Measurements from ENCODE around the gene PCDHA1.

PCDHA1 gene

DNA sequence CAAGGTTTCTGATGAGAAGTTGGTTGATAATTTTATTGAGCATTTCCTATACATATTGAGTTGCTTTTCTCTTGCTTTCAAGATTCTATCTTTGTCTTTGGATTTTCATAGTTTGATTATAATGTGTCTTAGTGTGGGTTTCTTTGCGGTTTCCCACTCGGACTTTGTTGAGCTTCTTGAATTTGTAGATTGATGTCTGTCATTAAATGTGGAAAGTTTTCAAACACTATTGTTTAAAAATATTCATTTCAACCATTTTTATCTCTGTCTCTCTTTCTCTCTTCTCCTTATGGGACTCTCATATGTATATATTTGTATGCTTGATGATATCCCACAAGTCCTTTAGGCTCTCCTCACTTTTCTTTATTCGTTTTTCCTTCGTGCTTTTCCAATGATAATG is 18.5 kb upstream of the PCDHA1 start:
- TF ChIP-seq POLR2AphosphoS5 (IDR thresholded peaks at IDR 0.05; ENCODE audit: low read depth, low read length) (no peak), TAF1 (IDR thresholded peaks at IDR 0.05; ENCODE audit: borderline replicate concordance, insufficient read depth, low read length) (no peak), FOXP2 (optimal IDR thresholded peaks at IDR 0.05; ENCODE audit: borderline replicate concordance, extremely low read depth, extremely low read length, insufficient read depth) (no peak), SIN3A (IDR thresholded peaks at IDR 0.05; ENCODE audit: borderline replicate concordance, insufficient read depth, low read length) (no peak)
- TF ChIP-seq, protein P1, sequence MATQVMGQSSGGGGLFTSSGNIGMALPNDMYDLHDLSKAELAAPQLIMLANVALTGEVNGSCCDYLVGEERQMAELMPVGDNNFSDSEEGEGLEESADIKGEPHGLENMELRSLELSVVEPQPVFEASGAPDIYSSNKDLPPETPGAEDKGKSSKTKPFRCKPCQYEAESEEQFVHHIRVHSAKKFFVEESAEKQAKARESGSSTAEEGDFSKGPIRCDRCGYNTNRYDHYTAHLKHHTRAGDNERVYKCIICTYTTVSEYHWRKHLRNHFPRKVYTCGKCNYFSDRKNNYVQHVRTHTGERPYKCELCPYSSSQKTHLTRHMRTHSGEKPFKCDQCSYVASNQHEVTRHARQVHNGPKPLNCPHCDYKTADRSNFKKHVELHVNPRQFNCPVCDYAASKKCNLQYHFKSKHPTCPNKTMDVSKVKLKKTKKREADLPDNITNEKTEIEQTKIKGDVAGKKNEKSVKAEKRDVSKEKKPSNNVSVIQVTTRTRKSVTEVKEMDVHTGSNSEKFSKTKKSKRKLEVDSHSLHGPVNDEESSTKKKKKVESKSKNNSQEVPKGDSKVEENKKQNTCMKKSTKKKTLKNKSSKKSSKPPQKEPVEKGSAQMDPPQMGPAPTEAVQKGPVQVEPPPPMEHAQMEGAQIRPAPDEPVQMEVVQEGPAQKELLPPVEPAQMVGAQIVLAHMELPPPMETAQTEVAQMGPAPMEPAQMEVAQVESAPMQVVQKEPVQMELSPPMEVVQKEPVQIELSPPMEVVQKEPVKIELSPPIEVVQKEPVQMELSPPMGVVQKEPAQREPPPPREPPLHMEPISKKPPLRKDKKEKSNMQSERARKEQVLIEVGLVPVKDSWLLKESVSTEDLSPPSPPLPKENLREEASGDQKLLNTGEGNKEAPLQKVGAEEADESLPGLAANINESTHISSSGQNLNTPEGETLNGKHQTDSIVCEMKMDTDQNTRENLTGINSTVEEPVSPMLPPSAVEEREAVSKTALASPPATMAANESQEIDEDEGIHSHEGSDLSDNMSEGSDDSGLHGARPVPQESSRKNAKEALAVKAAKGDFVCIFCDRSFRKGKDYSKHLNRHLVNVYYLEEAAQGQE (IDR thresholded peaks at IDR 0.05; ENCODE audit: insufficient read depth in 1 of 2, low read depth in 2 of 2, low read length in 2 of 2), result no peak

DNA sequence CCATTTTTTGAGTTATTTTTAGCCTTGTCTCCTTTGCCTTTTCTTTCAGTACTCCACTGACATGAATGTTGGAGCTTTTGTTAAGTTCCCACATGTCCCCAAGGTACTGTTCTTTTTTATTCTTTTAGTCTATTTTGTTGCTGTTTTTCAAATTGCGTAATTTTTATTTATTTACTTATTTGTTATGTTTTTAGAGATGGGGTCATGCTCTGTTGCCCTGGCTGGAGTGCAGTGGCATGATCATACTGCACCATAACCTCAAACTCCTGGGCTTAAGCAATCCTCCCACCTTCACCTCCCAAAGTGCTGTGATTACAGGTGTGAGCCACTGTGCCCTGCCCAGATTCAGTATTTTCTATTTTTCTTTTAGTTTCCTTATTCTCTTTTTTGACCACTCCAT is 5.4 kb upstream of the PCDHA1 start:
- TF ChIP-seq, protein P1 (IDR thresholded peaks at IDR 0.05; ENCODE audit: insufficient read depth in 1 of 2, low read depth in 2 of 2, low read length in 2 of 2), result no peak
- TF ChIP-seq FOXP2 (optimal IDR thresholded peaks at IDR 0.05; ENCODE audit: borderline replicate concordance, extremely low read depth, extremely low read length, insufficient read depth), result no peak
- TF ChIP-seq POLR2AphosphoS5 (IDR thresholded peaks at IDR 0.05; ENCODE audit: low read depth, low read length), result no peak
- TF ChIP-seq SIN3A (IDR thresholded peaks at IDR 0.05; ENCODE audit: borderline replicate concordance, insufficient read depth, low read length), result no peak
- no peak for TF ChIP-seq TAF1 (IDR thresholded peaks at IDR 0.05; ENCODE audit: borderline replicate concordance, insufficient read depth, low read length)

DNA sequence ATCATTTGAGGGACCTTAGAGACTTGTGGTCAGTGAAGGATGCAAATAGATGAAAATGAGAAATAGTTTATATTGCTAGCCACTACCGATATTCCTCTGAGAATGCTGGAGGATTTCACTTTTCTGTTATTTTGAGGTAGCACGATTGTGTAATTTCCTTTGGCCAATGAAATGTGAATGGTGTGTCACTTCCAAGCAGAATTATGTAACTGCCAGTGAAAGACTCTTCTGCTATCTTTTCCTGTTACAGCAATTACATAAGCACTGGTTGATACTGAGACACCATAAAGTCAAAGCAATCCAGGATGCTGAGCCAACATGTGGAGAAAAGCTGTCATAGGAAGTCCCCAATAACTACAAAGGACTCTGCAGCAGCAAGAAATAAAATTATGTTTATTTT is 5.1 kb downstream of the PCDHA1 start:
- TF ChIP-seq SIN3A (IDR thresholded peaks at IDR 0.05; ENCODE audit: borderline replicate concordance, insufficient read depth, low read length) (no peak), TAF1 (IDR thresholded peaks at IDR 0.05; ENCODE audit: borderline replicate concordance, insufficient read depth, low read length) (no peak), POLR2AphosphoS5 (IDR thresholded peaks at IDR 0.05; ENCODE audit: low read depth, low read length) (no peak), FOXP2 (optimal IDR thresholded peaks at IDR 0.05; ENCODE audit: borderline replicate concordance, extremely low read depth, extremely low read length, insufficient read depth) (no peak)
- TF ChIP-seq, protein P1 (IDR thresholded peaks at IDR 0.05; ENCODE audit: insufficient read depth in 1 of 2, low read depth in 2 of 2, low read length in 2 of 2), result no peak

DNA sequence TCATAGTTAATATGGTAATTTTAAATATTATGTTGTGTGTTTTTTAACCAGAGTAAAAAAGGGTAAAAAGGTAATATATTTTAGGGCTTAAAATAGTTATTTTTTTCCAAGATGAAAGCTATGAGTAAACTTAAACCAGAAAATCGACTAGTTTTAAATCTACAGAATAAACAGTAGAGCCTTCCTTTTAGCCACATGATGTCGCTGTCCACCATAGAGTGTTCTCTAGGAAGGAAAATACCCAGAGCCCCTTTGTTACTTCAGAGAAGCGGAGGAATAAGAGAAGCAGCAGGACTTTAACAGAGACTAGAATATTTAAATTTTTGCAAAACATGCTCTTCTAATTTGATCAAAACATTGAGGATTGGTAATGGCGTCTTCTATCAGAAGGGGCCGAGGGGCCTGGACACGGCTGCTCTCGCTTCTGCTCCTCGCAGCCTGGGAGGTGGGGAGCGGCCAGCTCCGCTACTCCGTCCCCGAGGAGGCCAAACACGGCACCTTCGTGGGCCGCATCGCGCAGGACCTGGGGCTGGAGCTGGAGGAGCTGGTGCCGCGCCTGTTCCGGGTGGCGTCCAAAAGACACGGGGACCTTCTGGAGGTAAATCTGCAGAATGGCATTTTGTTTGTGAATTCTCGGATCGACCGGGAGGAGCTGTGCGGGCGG is 8.8 kb downstream of the PCDHA1 start, which contains the start of gene PCDHA2:
Gene PCDHA2 (plus strand): TSS at position 258 of the 664 bp plus-strand sequence.
- TF ChIP-seq, protein P1 (IDR thresholded peaks at IDR 0.05; ENCODE audit: insufficient read depth in 1 of 2, low read depth in 2 of 2, low read length in 2 of 2), result no peak
- no peak for TF ChIP-seq SIN3A (IDR thresholded peaks at IDR 0.05; ENCODE audit: borderline replicate concordance, insufficient read depth, low read length)
- TF ChIP-seq POLR2AphosphoS5 (IDR thresholded peaks at IDR 0.05; ENCODE audit: low read depth, low read length), result no peak
- TF ChIP-seq TAF1 (IDR thresholded peaks at IDR 0.05; ENCODE audit: borderline replicate concordance, insufficient read depth, low read length), result no peak
- no peak for TF ChIP-seq FOXP2 (optimal IDR thresholded peaks at IDR 0.05; ENCODE audit: borderline replicate concordance, extremely low read depth, extremely low read length, insufficient read depth)
